Testis (tissue), 3 donors: ENCODE results near the gene PIANP. TPM values are rescaled to one million over a fixed set of nuclear protein-coding genes. Genes with fewer than 3 reads are reported as not detected.
"Not testable (repeated sequence)": the region's sequence is repeated elsewhere in the genome, so short reads cannot be mapped to it uniquely, and the experiment has no call there.

Source experiments
- DNase-seq: peaks from one replicate; pipeline ENCODE4 v3.0.0-alpha.2; 2019
- H3K27ac ChIP-seq, 2 donors: fragments of 200-600 bp; sonication (generic); one replicate each; pipeline ENCODE4 v1.5.1; 2019
- H3K27me3 ChIP-seq: fragments of 200-600 bp; sonication (generic); one replicate; pipeline ENCODE4 v1.5.1; 2019
- H3K36me3 ChIP-seq: fragments of 200-600 bp; sonication (generic); one replicate; pipeline ENCODE4 v1.5.1; 2017; ENCODE audit warnings: low read depth; ENCODE audit errors: missing control alignments
- H3K4me1 ChIP-seq: fragments of 200-600 bp; sonication (generic); one replicate; pipeline ENCODE4 v1.5.1; 2019
- H3K4me3 ChIP-seq, 2 donors: fragments of 200-600 bp; sonication (generic); one replicate each; pipeline ENCODE4 v1.5.1; 2017 to 2019
- H3K9me3 ChIP-seq: fragments of 200-600 bp; sonication (generic); one replicate; pipeline ENCODE4 v1.5.1; 2017
- CTCF ChIP-seq, 3 experiments: fragments of 450-650 bp in 2 of 3; fragments of 200-600 bp in 1 of 3; sonication (generic) in 1 of 3; IDR thresholded peaks; one replicate each; pipeline ENCODE4 v1.5.1; 2016 to 2019; ENCODE audit warnings: antibody characterized with exemption in 3 of 3, mild to moderate bottlenecking in 2 of 3, moderate library complexity in 1 of 3
- POLR2A ChIP-seq: fragments of 450-650 bp; IDR thresholded peaks from one replicate; pipeline ENCODE4 v1.6.1; 2017; ENCODE audit warnings: antibody characterized with exemption, mild to moderate bottlenecking, moderate library complexity
- WGBS, 2 donors: methylation state at CpG; one replicate each; pipeline ENCODE4 v1.1.5; 2018; 5-methylcytosine and 5-hydroxymethylcytosine counted together
- intact Hi-C: fragments of 100-400 bp; cut with DNase I; formaldehyde crosslinking; loops from one replicate; pipeline ENCODE4 v1.15.1; 2023; ENCODE audit warnings: low total_unique reads
- polyA plus RNA-seq: library from polyadenylated mRNA; stranded (reverse); fragments of 350-450 nt; fragmentation: Illumina TruSeq; extraction: RNeasy Lipid Tissue Mini Kit (QIAGEN cat#74804); gene quantifications from one replicate; pipeline ENCODE4 v1.2.3, GENCODE V29; 2014; ENCODE audit warnings: low read depth, low replicate concordance; ENCODE audit not compliant: insufficient read depth
- total RNA-seq, 2 donors: library from RNA; depleted of rRNA; stranded (reverse); fragments of >200 nt; gene quantifications; one replicate each; pipeline ENCODE4 v1.2.3, GENCODE V29; 2016

PIANP gene
- total and polyA plus RNA-seq, 3 donors from 2014 or later, result 3.3 to 7.6 (median 5.8) TPM

GRCh38 chr12:6723607-6724408, 23.2 kb upstream of the PIANP start, which contains the start of gene COPS7A:
COPS7A (plus strand) TSS chr12:6724046; CDS start chr12:6724657, 611 bp downstream.
- peak; percentile 99 for DNase-seq
- intact Hi-C loops, result loop anchor here (5.0 kb wide), 1 partner anchor 37 kb away; the partner anchor contains the start of gene ZNF384
- Histone ChIP-seq H3K27me3 (no peaks in the 10 kb centered on the region), H3K4me1 (peaks cover 5% of the 10 kb centered on the region), H3K4me3 (peak within 1 kb of the TSS; percentile 57 to 78), H3K27ac (peak within 1 kb of the TSS; percentile 78 to 81), H3K9me3 (no peaks in the 10 kb centered on the region), H3K36me3 (no peaks in the 10 kb centered on the region)
- WGBS, 2 donors, result 0% methylated on average over 31 to 49 of the region's 49 CpGs
- TF ChIP-seq CTCF (IDR thresholded peaks at IDR 0.05) (peak in 1 of 3 experiments; percentile 11), POLR2A (no peak)

- intact Hi-C loops, result loop anchor here (5.0 kb wide), 1 partner anchor 36 kb away; the partner anchor contains the start of gene ZNF384
- Histone ChIP-seq H3K4me3 (no peak overlapping the region), H3K36me3 (no peaks in the 10 kb centered on the region)
Observed at GRCh38 chr12:6722863-6723262, 22.2 kb upstream of the PIANP start.

GRCh38 chr12:6716874-6717437, 16.3 kb upstream of the PIANP start:
- TF ChIP-seq POLR2A (no peak), CTCF (IDR thresholded peaks at IDR 0.05) (no peak)
- intact Hi-C loops, result no loop called here
- Histone ChIP-seq H3K4me1 (no peaks in the 10 kb centered on the region), H3K27me3 (no peaks in the 10 kb centered on the region), H3K27ac (no peak overlapping the region), H3K9me3 (no peaks in the 10 kb centered on the region), H3K4me3 (no peak overlapping the region), H3K36me3 (no peaks in the 10 kb centered on the region)
- DNase-seq, result no peak
- WGBS, 2 donors, result 74 to 80% methylated on average over 10 of the region's 10 CpGs

More at GRCh38 chr12:6722863-6723262, 22.2 kb upstream of the PIANP start:
- H3K27ac ChIP-seq, result no peak overlapping the region
- H3K9me3 ChIP-seq, result no peaks in the 10 kb centered on the region
- peaks cover 5% of the 10 kb centered on the region for H3K4me1 ChIP-seq
- no peak for TF ChIP-seq POLR2A
- TF ChIP-seq CTCF (IDR thresholded peaks at IDR 0.05), result no peak
- 62 to 69% methylated on average over 3 of the region's 3 CpGs for WGBS, 2 donors
- no peak for DNase-seq
- H3K27me3 ChIP-seq, result no peaks in the 10 kb centered on the region

GRCh38 chr12:6716031-6716873, 15.6 kb upstream of the PIANP start:
- H3K4me1 ChIP-seq, H3K27ac ChIP-seq, H3K9me3 ChIP-seq, H3K36me3 ChIP-seq, intact Hi-C loops, H3K27me3 ChIP-seq: not testable (repeated sequence)
- DNase-seq, result peak; percentile 50
- peak overlapping the region in 1 of 2 donors; percentile 13 for H3K4me3 ChIP-seq
- 73 to 90% methylated on average over 3 to 36 of the region's 41 CpGs for WGBS, 2 donors

- intact Hi-C loops, result no loop called here
- Histone ChIP-seq H3K4me1 (no peaks in the 10 kb centered on the region), H3K27me3 (no peaks in the 10 kb centered on the region), H3K9me3 (no peaks in the 10 kb centered on the region), H3K4me3 (peak overlapping the region in 1 of 2 donors; percentile 38), H3K36me3 (no peaks in the 10 kb centered on the region), H3K27ac (no peak overlapping the region)
- no peak for TF ChIP-seq POLR2A
- TF ChIP-seq CTCF (IDR thresholded peaks at IDR 0.05), result no peak
- peak; percentile 60 for DNase-seq
- 42 to 62% methylated on average over 16 of the region's 16 CpGs for WGBS, 2 donors
Observed at GRCh38 chr12:6708960-6709394, 8.4 kb upstream of the PIANP start.

GRCh38 chr12:6708351-6708750, 7.7 kb upstream of the PIANP start:
- H3K4me1 ChIP-seq, H3K27me3 ChIP-seq, intact Hi-C loops, DNase-seq, H3K36me3 ChIP-seq, H3K9me3 ChIP-seq, H3K27ac ChIP-seq: not testable (repeated sequence)
- peak overlapping the region in 1 of 2 donors; percentile 49 for H3K4me3 ChIP-seq
- 56 to 83% methylated on average over 8 to 18 of the region's 21 CpGs for WGBS, 2 donors
